IMR-90 (cell line): ENCODE results near the gene SPTY2D1. TPM values are rescaled to one million over a fixed set of nuclear protein-coding genes. Genes with fewer than 3 reads are reported as not detected.

Source experiments
- ATAC-seq: fragments of 200-7000 bp; cut with Tn5 transposase; 2 replicates; pipeline ENCODE4 v1.9.1; 2020; ENCODE audit warnings: low read depth, mild to moderate bottlenecking, moderate library complexity
- BruUV-seq: library from RNA; stranded (reverse); fragments of 400-500 nt; replicated peaks from 2 replicates; lab custom pipeline; 2021; lab: Mats Ljungman, UMichigan
- CTCF ChIA-PET: fragments of 300-600 bp; formaldehyde crosslinking; extraction: SDS; loops from one replicate; lab custom pipeline; 2021; ENCODE audit warnings: antibody characterized with exemption; lab: Yijun Ruan, JAX
- POLR2A ChIA-PET: fragments of 300-600 bp; sonication (Branson Sonifier 250); formaldehyde crosslinking; loops from one replicate; lab custom pipeline; 2022; ENCODE audit warnings: antibody characterized with exemption; ENCODE audit not compliant: unreplicated experiment; lab: Charles Lee
- DNase-seq: peaks from one replicate; pipeline ENCODE4 v3.0.0; 2013
- H2AFZ ChIP-seq: replicated peaks from 2 replicates; pipeline ENCODE3; 2013; ENCODE audit warnings: low read length, mild to moderate bottlenecking; ENCODE audit not compliant: poor library complexity
- H2AK5ac ChIP-seq: 2 replicates; pipeline ENCODE4 v1.6.1; 2013; ENCODE audit warnings: low read depth, low read length, inconsistent platforms
- H2AK9ac ChIP-seq: replicated peaks from 2 replicates; pipeline ENCODE3; 2013; ENCODE audit warnings: mild to moderate bottlenecking, low read depth, low read length, moderate library complexity; ENCODE audit not compliant: poor library complexity
- H2BK120ac ChIP-seq: 2 replicates; pipeline ENCODE4 v1.6.1; 2013; ENCODE audit warnings: low read depth, low read length, inconsistent platforms
- H2BK15ac ChIP-seq: 3 replicates; pipeline ENCODE4 v1.6.1; 2013; ENCODE audit warnings: low read depth, low read length, inconsistent platforms
- H2BK20ac ChIP-seq: 2 replicates; pipeline ENCODE4 v1.6.1; 2013; ENCODE audit warnings: low read depth, mild to moderate bottlenecking, inconsistent platforms, low read length, moderate library complexity
- H2BK5ac ChIP-seq: 2 replicates; pipeline ENCODE4 v1.6.1; 2013; ENCODE audit warnings: mild to moderate bottlenecking, low read depth, low read length, inconsistent platforms; ENCODE audit not compliant: poor library complexity, severe bottlenecking
- H3K14ac ChIP-seq: replicated peaks from 2 replicates; pipeline ENCODE4 v1.6.1; 2013; ENCODE audit warnings: low read depth, low read length, inconsistent platforms
- H3K18ac ChIP-seq: 2 replicates; pipeline ENCODE4 v1.6.1; 2013; ENCODE audit warnings: low read depth, low read length, control low read depth
- H3K23ac ChIP-seq: 2 replicates; pipeline ENCODE4 v1.6.1; 2013; ENCODE audit warnings: low read depth, low read length, inconsistent platforms
- H3K27ac ChIP-seq: 2 replicates; pipeline ENCODE4 v1.5.1; 2013; ENCODE audit warnings: mild to moderate bottlenecking, control low read depth, low read length; ENCODE audit not compliant: insufficient read depth
- H3K27me3 ChIP-seq: 2 replicates; pipeline ENCODE4 v1.6.1; 2013; ENCODE audit warnings: low read length; ENCODE audit not compliant: control insufficient read depth, insufficient read depth
- H3K36me3 ChIP-seq: 2 replicates; pipeline ENCODE4 v1.6.1; 2013; ENCODE audit warnings: low read length, mixed read lengths; ENCODE audit not compliant: control insufficient read depth, insufficient read depth
- H3K4ac ChIP-seq: 2 replicates; pipeline ENCODE4 v1.6.1; 2013; ENCODE audit warnings: low read depth, low read length, inconsistent platforms
- H3K4me1 ChIP-seq: 2 replicates; pipeline ENCODE4 v1.6.1; 2013; ENCODE audit warnings: low read length, mixed read lengths; ENCODE audit not compliant: control insufficient read depth, insufficient read depth
- H3K4me2 ChIP-seq: 2 replicates; pipeline ENCODE4 v1.6.1; 2013; ENCODE audit warnings: low read depth, mild to moderate bottlenecking, control low read depth, low read length, moderate library complexity
- H3K4me3 ChIP-seq: 2 replicates; pipeline ENCODE4 v1.5.1; 2013; ENCODE audit warnings: low read depth, mild to moderate bottlenecking, control low read depth, low read length, moderate library complexity; ENCODE audit not compliant: insufficient read depth
- H3K56ac ChIP-seq: 2 replicates; pipeline ENCODE4 v1.6.1; 2013; ENCODE audit warnings: low read length, inconsistent platforms; ENCODE audit not compliant: insufficient read depth; ENCODE audit errors: extremely low read depth
- H3K79me1 ChIP-seq, 2 experiments: 2 replicates each; pipeline ENCODE4 v1.6.1; 2013; ENCODE audit warnings: low read length in 2 of 2, inconsistent platforms in 1 of 2, low read depth in 1 of 2
- H3K9ac ChIP-seq: 2 replicates; pipeline ENCODE4 v1.6.1; 2013; ENCODE audit warnings: low read depth, low read length, control low read depth
- H3K9me1 ChIP-seq: 2 replicates; pipeline ENCODE4 v1.6.1; 2013; ENCODE audit warnings: low read length, inconsistent platforms; ENCODE audit not compliant: insufficient read depth
- H3K9me3 ChIP-seq: 2 replicates; pipeline ENCODE4 v1.6.1; 2013; ENCODE audit warnings: low read length; ENCODE audit not compliant: control insufficient read depth, insufficient read depth
- H4K20me1 ChIP-seq: 2 replicates; pipeline ENCODE4 v1.6.1; 2013; ENCODE audit warnings: low read length, inconsistent platforms; ENCODE audit not compliant: insufficient read depth
- H4K5ac ChIP-seq: 2 replicates; pipeline ENCODE4 v1.6.1; 2013; ENCODE audit warnings: mild to moderate bottlenecking, low read depth, low read length, control low read depth
- H4K8ac ChIP-seq, 2 experiments: 2 replicates each; pipeline ENCODE4 v1.6.1; 2013; ENCODE audit warnings: low read depth in 2 of 2, low read length in 2 of 2, control low read depth in 1 of 2, inconsistent platforms in 1 of 2
- H4K91ac ChIP-seq: 2 replicates; pipeline ENCODE4 v1.6.1; 2013; ENCODE audit warnings: low read depth, low read length, inconsistent platforms; ENCODE audit not compliant: insufficient read depth
- NFE2L2 ChIP-seq: fragments of 150-350 bp; IDR thresholded peaks from 2 replicates; pipeline ENCODE4 v1.6.1; 2016; ENCODE audit warnings: low read depth, mild to moderate bottlenecking, low read length
- POLR2A ChIP-seq: IDR thresholded peaks from 2 replicates; pipeline ENCODE4 v1.6.1; 2012; ENCODE audit warnings: mild to moderate bottlenecking, low read depth, low read length
- SMC3 ChIP-seq: fragments of 150-350 bp; IDR thresholded peaks from 2 replicates; pipeline ENCODE4 v1.6.1; 2016; ENCODE audit warnings: low read depth, mild to moderate bottlenecking, antibody characterized with exemption, low read length, moderate library complexity
- dilution Hi-C: fragments of 300-500 bp; cut with HindIII; formaldehyde crosslinking; loops from one replicate; pipeline ENCODE4 v1.14.3; 2018; ENCODE audit warnings: low sequenced_read_pairs; ENCODE audit not compliant: unreplicated experiment
- in situ Hi-C: fragments of 300-500 bp; cut with MboI; formaldehyde crosslinking; loops from 3 replicates; pipeline ENCODE4 v1.14.3; 2019; ENCODE audit warnings: low sequenced_read_pairs, inconsistent platforms, mixed read lengths
- intact Hi-C: fragments of 100-400 bp; cut with micrococcal nuclease; formaldehyde crosslinking; loops from 2 replicates; pipeline ENCODE4 v1.10.0; 2022
- polyA plus RNA-seq, 3 experiments: library from polyadenylated mRNA; depleted of rRNA; stranded (reverse); fragments of >200 nt; gene quantifications; 2 replicates each; pipeline ENCODE4 v1.2.3, GENCODE V29; 2012; ENCODE audit warnings: low replicate concordance in 1 of 3
- total RNA-seq: library from RNA; depleted of rRNA; stranded (reverse); fragments of >200 nt; gene quantifications from 2 replicates; pipeline ENCODE4 v1.2.3, GENCODE V29; 2012

Gene SPTY2D1
- total and polyA plus RNA-seq, 2 of the 4 experiments (the other 2 are of a cell fraction) = 10.3 to 36.6 TPM

DNA sequence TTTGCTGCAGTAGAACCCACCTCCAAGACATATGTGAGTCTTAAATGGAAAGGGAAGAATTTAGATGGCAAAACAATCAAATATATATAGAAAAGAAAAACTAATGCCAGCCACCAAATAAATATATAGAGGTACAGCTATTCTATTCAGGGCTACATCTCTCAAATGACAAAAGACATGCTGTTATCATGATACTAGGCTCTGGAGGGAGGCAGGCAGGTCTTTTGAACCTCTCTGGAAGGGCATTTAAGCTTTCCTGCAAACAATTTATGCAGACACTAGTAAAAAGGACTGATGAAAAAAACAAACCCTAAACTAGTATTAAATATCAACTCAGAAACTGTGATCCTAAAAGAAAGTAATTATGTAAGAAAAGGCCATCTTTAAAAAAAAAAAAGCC lies 70.0 kb downstream of the SPTY2D1 start:
- H3K18ac ChIP-seq = no peak overlapping the region
- intact Hi-C loops (no loop called here), in situ Hi-C loops (no loop called here), dilution Hi-C loops (no loop called here)
- POLR2A ChIA-PET = interaction anchor here (0.7 kb wide), 1 partner anchor 14 kb away, joined by 4 read pairs; no protein-coding TSS in a partner anchor
- no peak overlapping the region for H3K56ac ChIP-seq
- H3K36me3 ChIP-seq = peaks cover 18% of the 10 kb centered on the region
- no peak overlapping the region for H3K4ac ChIP-seq
- ATAC-seq (no peak), DNase-seq (no peak)
- no peak for TF ChIP-seq SMC3
- no peak for TF ChIP-seq POLR2A
- no peak for TF ChIP-seq NFE2L2
- H4K8ac ChIP-seq = no peak overlapping the region
- no TSS peak for BruUV-seq
- peaks cover 4% of the 10 kb centered on the region; the same call in 1 of the 2 replicates for H3K4me1 ChIP-seq
- no peak overlapping the region for H2BK120ac ChIP-seq
- CTCF ChIA-PET = interaction anchor here (0.6 kb wide), 2 partner anchors 39 to 92 kb away, joined by 4 to 8 read pairs; no protein-coding TSS in a partner anchor
- no peak overlapping the region for H4K5ac ChIP-seq
- no peak overlapping the region for H3K27ac ChIP-seq
- no peak overlapping the region for H3K23ac ChIP-seq
- no peak overlapping the region for H3K4me3 ChIP-seq
- H3K79me1 ChIP-seq = peaks cover 0 to 8% of the 10 kb centered on the region in 2 experiments; a peak in 3 of 4 replicates
- H3K9me1 ChIP-seq = no peaks in the 10 kb centered on the region
- no peak overlapping the region for H4K91ac ChIP-seq
- no peak overlapping the region for H2AFZ ChIP-seq
- no peak overlapping the region for H2BK15ac ChIP-seq
- H3K9ac ChIP-seq = no peak overlapping the region
- no peak overlapping the region for H2AK9ac ChIP-seq
- H2BK5ac ChIP-seq = no peak overlapping the region
- no peak overlapping the region for H3K4me2 ChIP-seq
- H3K27me3 ChIP-seq = no peaks in the 10 kb centered on the region
- no peak overlapping the region for H2BK20ac ChIP-seq
- H4K20me1 ChIP-seq = no peaks in the 10 kb centered on the region
- H3K14ac ChIP-seq = no peak overlapping the region
- H2AK5ac ChIP-seq = no peak overlapping the region
- H3K9me3 ChIP-seq = no peaks in the 10 kb centered on the region
